ENCODE data around the gene ACSL1. TPM values are rescaled to one million over a fixed set of nuclear protein-coding genes. Genes with fewer than 3 reads are reported as not detected.

ACSL1 gene
- polyA plus RNA-seq, 1 donor, result 13.8 TPM

DNA sequence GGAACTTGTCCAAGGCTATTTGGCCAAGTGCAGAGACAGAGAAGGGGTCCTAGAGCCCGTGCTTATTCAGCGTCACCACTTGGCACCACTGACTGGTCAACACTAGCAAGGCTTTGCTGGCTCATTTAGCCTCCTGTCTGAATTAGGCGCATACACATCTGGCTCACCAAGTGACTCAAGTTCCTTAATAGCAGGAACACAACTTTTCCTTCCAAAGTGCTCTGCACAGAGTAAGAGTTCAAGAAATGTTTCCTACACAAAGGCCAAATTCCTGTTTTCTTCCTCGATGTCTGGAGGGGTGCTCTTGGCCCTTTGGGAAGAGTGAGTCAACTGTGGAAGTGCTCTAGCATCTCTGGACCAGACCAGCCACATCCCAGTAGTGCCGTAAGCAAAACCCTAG is 65.1 kb downstream of the ACSL1 start:
- Histone ChIP-seq H3K9me3 (ENCODE audit: control insufficient read depth, low read depth, low read length) (no peaks in the 10 kb centered on the region), H3K4me1 (ENCODE audit: control insufficient read depth, insufficient read depth, low read length) (no peaks in the 10 kb centered on the region), H3K27ac (ENCODE audit: low read length) (no peak overlapping the region), H3K4me3 (ENCODE audit: low read length) (no peak overlapping the region), H3K36me3 (ENCODE audit: control insufficient read depth, insufficient read depth, low read length) (peaks cover 3% of the 10 kb centered on the region), H3K27me3 (ENCODE audit: control insufficient read depth, insufficient read depth, low read length) (no peaks in the 10 kb centered on the region)
- DNase-seq, result no peak
- 100% methylated on average over 1 of the region's 5 CpGs for WGBS (ENCODE audit: insufficient coverage, low lambda C conversion rate)

DNA sequence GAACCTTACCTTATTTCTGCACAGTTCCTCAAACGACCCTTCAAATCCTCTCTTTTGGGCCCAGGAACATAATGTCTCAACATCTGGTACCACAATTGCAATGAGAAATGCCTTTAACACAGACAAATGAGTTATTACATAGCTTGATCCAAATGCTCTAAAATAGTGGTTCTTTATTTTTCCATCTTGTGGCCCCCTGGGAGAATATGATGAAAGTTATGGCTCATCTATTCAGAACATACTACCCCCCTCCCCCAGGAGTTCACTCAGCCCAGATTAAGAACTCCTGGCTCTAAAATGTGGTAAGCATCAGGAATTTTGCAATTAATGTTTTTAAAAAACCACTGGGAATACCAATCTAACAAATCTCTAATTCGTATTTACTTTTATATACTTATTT is 68.0 kb downstream of the ACSL1 start:
- Histone ChIP-seq H3K9me3 (ENCODE audit: control insufficient read depth, low read depth, low read length) (no peaks in the 10 kb centered on the region), H3K4me1 (ENCODE audit: control insufficient read depth, insufficient read depth, low read length) (no peaks in the 10 kb centered on the region), H3K27ac (ENCODE audit: low read length) (no peak overlapping the region), H3K36me3 (ENCODE audit: control insufficient read depth, insufficient read depth, low read length) (peaks cover 3% of the 10 kb centered on the region), H3K4me3 (ENCODE audit: low read length) (no peak overlapping the region), H3K27me3 (ENCODE audit: control insufficient read depth, insufficient read depth, low read length) (no peaks in the 10 kb centered on the region)
- no peak for DNase-seq
- 100% methylated on average over 1 of the region's 2 CpGs for WGBS (ENCODE audit: insufficient coverage, low lambda C conversion rate)

DNA sequence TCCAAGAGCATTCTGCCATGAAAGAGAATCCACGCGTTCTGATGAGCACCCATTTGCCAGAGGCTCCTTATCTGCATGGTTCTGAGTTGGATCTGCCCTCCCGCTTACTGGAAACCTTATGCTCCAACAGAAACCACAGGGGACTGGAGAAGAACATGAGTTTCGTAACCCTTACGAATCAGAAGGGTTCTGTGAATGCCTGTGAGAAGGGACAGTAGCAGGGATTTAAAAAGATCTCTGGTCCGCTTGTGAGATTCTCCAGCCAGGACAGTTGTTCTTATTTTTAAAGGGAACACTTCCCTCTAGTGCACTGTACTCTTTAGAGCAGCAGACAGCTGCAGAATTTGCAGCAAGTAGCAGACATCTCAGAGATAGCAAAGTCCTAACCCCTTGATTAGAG is 69.4 kb downstream of the ACSL1 start:
- H3K4me1 ChIP-seq (ENCODE audit: control insufficient read depth, insufficient read depth, low read length), result no peaks in the 10 kb centered on the region
- DNase-seq, result no peak
- H3K27me3 ChIP-seq (ENCODE audit: control insufficient read depth, insufficient read depth, low read length), result no peaks in the 10 kb centered on the region
- H3K9me3 ChIP-seq (ENCODE audit: control insufficient read depth, low read depth, low read length), result no peaks in the 10 kb centered on the region
- H3K27ac ChIP-seq (ENCODE audit: low read length), result no peak overlapping the region
- WGBS (ENCODE audit: insufficient coverage, low lambda C conversion rate), result no CpG with 5 or more reads among the region's 6 CpGs
- no peak overlapping the region for H3K4me3 ChIP-seq (ENCODE audit: low read length)
- peaks cover 3% of the 10 kb centered on the region for H3K36me3 ChIP-seq (ENCODE audit: control insufficient read depth, insufficient read depth, low read length)

- no peak for DNase-seq
- no peaks in the 10 kb centered on the region for H3K27me3 ChIP-seq (ENCODE audit: control insufficient read depth, insufficient read depth, low read length)
- peaks cover 3% of the 10 kb centered on the region for H3K36me3 ChIP-seq (ENCODE audit: control insufficient read depth, insufficient read depth, low read length)
- no peak overlapping the region for H3K27ac ChIP-seq (ENCODE audit: low read length)
- H3K4me1 ChIP-seq (ENCODE audit: control insufficient read depth, insufficient read depth, low read length), result no peaks in the 10 kb centered on the region
- no CpG with 5 or more reads among the region's 6 CpGs for WGBS (ENCODE audit: insufficient coverage, low lambda C conversion rate)
- H3K4me3 ChIP-seq (ENCODE audit: low read length), result no peak overlapping the region
- no peaks in the 10 kb centered on the region for H3K9me3 ChIP-seq (ENCODE audit: control insufficient read depth, low read depth, low read length)
Measured at GRCh38 chr4:184755278-184755677, 70.5 kb downstream of the ACSL1 start.

GRCh38 chr4:184752496-184753275 is 73.1 kb downstream of the ACSL1 start:
- Histone ChIP-seq H3K36me3 (ENCODE audit: control insufficient read depth, insufficient read depth, low read length) (no peaks in the 10 kb centered on the region), H3K4me1 (ENCODE audit: control insufficient read depth, insufficient read depth, low read length) (no peaks in the 10 kb centered on the region), H3K27ac (ENCODE audit: low read length) (no peak overlapping the region), H3K9me3 (ENCODE audit: control insufficient read depth, low read depth, low read length) (no peaks in the 10 kb centered on the region), H3K27me3 (ENCODE audit: control insufficient read depth, insufficient read depth, low read length) (no peaks in the 10 kb centered on the region), H3K4me3 (ENCODE audit: low read length) (no peak overlapping the region)
- DNase-seq, result no peak
- WGBS (ENCODE audit: insufficient coverage, low lambda C conversion rate), result 100% methylated on average over 1 of the region's 9 CpGs

GRCh38 chr4:184751585-184751956 is 74.2 kb downstream of the ACSL1 start:
- WGBS (ENCODE audit: insufficient coverage, low lambda C conversion rate), result 83% methylated on average over 1 of the region's 6 CpGs

GRCh38 chr4:184750926-184751584 is 74.7 kb downstream of the ACSL1 start:
- Histone ChIP-seq H3K27me3 (ENCODE audit: control insufficient read depth, insufficient read depth, low read length) (no peaks in the 10 kb centered on the region), H3K27ac (ENCODE audit: low read length) (no peak overlapping the region), H3K4me1 (ENCODE audit: control insufficient read depth, insufficient read depth, low read length) (peaks cover 10% of the 10 kb centered on the region), H3K4me3 (ENCODE audit: low read length) (no peak overlapping the region), H3K36me3 (ENCODE audit: control insufficient read depth, insufficient read depth, low read length) (no peaks in the 10 kb centered on the region), H3K9me3 (ENCODE audit: control insufficient read depth, low read depth, low read length) (no peaks in the 10 kb centered on the region)
- no peak for DNase-seq
- WGBS (ENCODE audit: insufficient coverage, low lambda C conversion rate), result 76% methylated on average over 3 of the region's 8 CpGs

More at GRCh38 chr4:184751585-184751956, 74.2 kb downstream of the ACSL1 start:
- Histone ChIP-seq H3K27ac (ENCODE audit: low read length) (no peak overlapping the region), H3K4me1 (ENCODE audit: control insufficient read depth, insufficient read depth, low read length) (peaks cover 8% of the 10 kb centered on the region), H3K27me3 (ENCODE audit: control insufficient read depth, insufficient read depth, low read length) (no peaks in the 10 kb centered on the region), H3K9me3 (ENCODE audit: control insufficient read depth, low read depth, low read length) (no peaks in the 10 kb centered on the region), H3K36me3 (ENCODE audit: control insufficient read depth, insufficient read depth, low read length) (no peaks in the 10 kb centered on the region), H3K4me3 (ENCODE audit: low read length) (no peak overlapping the region)
- DNase-seq, result no peak

GRCh38 chr4:184748251-184748652 is 77.5 kb downstream of the ACSL1 start:
- Histone ChIP-seq H3K9me3 (ENCODE audit: control insufficient read depth, low read depth, low read length) (no peaks in the 10 kb centered on the region), H3K4me3 (ENCODE audit: low read length) (no peak overlapping the region), H3K4me1 (ENCODE audit: control insufficient read depth, insufficient read depth, low read length) (peaks cover 10% of the 10 kb centered on the region), H3K27ac (ENCODE audit: low read length) (no peak overlapping the region), H3K27me3 (ENCODE audit: control insufficient read depth, insufficient read depth, low read length) (no peaks in the 10 kb centered on the region), H3K36me3 (ENCODE audit: control insufficient read depth, insufficient read depth, low read length) (no peaks in the 10 kb centered on the region)
- WGBS (ENCODE audit: insufficient coverage, low lambda C conversion rate), result no CpG with 5 or more reads among the region's 8 CpGs
- DNase-seq, result no peak

DNA sequence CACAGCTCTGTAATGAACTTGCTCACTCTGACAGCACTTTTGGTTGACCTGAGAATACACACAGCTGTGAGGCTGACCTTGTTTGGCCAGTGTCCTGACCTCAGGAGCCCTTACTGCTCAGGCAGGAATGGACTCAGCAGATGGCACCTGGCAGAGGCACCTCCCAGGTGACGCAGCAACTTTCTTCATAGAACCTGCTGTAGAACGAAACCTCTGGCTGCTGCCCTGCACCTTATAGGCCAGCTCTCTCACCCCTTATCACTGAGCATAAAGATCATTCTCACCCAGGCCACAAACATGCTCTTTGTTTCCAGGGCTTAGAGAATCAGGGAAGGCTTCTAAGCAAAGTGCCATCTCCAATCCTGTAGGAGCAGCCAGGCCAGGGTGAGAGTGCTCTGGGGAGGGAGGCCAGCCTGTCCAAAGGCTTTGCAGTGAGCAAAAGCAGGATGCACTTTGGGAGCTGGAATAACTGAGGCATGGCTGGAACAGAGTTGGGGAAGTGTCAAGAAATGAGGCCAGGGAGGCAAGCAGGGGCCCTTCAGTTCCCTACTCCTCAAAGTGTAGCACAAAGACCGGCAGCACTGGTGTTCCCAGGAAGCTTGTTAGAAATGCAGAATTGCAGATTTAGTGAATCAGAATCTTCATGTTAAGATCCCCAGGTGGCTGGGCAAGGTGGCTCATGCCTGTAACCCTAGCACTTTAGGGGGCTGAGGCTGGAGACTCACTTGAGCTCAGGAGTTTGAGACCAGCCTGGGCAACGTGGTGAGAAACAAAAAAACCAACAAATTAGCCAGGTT is 78.5 kb downstream of the ACSL1 start:
- Histone ChIP-seq H3K4me1 (ENCODE audit: control insufficient read depth, insufficient read depth, low read length) (peaks cover 10% of the 10 kb centered on the region), H3K36me3 (ENCODE audit: control insufficient read depth, insufficient read depth, low read length) (no peaks in the 10 kb centered on the region), H3K4me3 (ENCODE audit: low read length) (no peak overlapping the region), H3K27me3 (ENCODE audit: control insufficient read depth, insufficient read depth, low read length) (no peaks in the 10 kb centered on the region), H3K9me3 (ENCODE audit: control insufficient read depth, low read depth, low read length) (no peaks in the 10 kb centered on the region), H3K27ac (ENCODE audit: low read length) (peak overlapping the region; percentile 38)
- peak; percentile 79 to 82 for DNase-seq
- WGBS (ENCODE audit: insufficient coverage, low lambda C conversion rate), result no CpG with 5 or more reads among the region's 4 CpGs
